HepG2 (cell line): ENCODE measurements around the gene ANG. TPM values are rescaled to one million over a fixed set of nuclear protein-coding genes. Genes with fewer than 3 reads are reported as not detected.

Experiments used
- ATF1 ChIP-seq: IDR thresholded peaks from 2 replicates; pipeline ENCODE4 v1.6.1; 2016; ENCODE audit warnings: mild to moderate bottlenecking, control low read depth
- E2F2 ChIP-seq: sonication (generic); formaldehyde crosslinking; IDR thresholded peaks from 2 replicates; pipeline ENCODE4 v1.4.0; 2020; ENCODE audit warnings: missing genetic modification reagents, borderline replicate concordance
- FOSL2 ChIP-seq: sonication (generic); formaldehyde crosslinking; IDR thresholded peaks from 2 replicates; pipeline ENCODE4 v1.4.0; 2020; ENCODE audit warnings: missing genetic modification reagents
- FOXA3 ChIP-seq: IDR thresholded peaks from 2 replicates; pipeline ENCODE4 v1.6.1; 2016; ENCODE audit warnings: missing genetic modification reagents, missing compliant biosample characterization
- FOXP4 ChIP-seq: sonication (generic); formaldehyde crosslinking; IDR thresholded peaks from 2 replicates; pipeline ENCODE4 v1.4.0; 2020; ENCODE audit warnings: missing genetic modification reagents
- HBP1 ChIP-seq: IDR thresholded peaks from 2 replicates; pipeline ENCODE4 v1.6.1; 2016; ENCODE audit warnings: low read depth, control low read depth
- HNRNPH1 ChIP-seq: fragments of 200-400 bp; formaldehyde crosslinking; optimal IDR thresholded peaks from 2 replicates; pipeline ENCODE3; 2017; ENCODE audit warnings: mild to moderate bottlenecking, low read depth, low read length
- HOXA7 ChIP-seq: sonication (generic); formaldehyde crosslinking; IDR thresholded peaks from 2 replicates; pipeline ENCODE4 v1.8.1; 2022; ENCODE audit warnings: mild to moderate bottlenecking, missing genetic modification reagents, moderate library complexity
- KMT2A ChIP-seq: sonication (generic); formaldehyde crosslinking; IDR thresholded peaks from 2 replicates; pipeline ENCODE4 v1.4.0; 2020; ENCODE audit warnings: missing genetic modification reagents
- MXI1 ChIP-seq: IDR thresholded peaks from 3 replicates; pipeline ENCODE4 v1.6.1; 2012; ENCODE audit warnings: low read depth, low read length, inconsistent platforms, borderline replicate concordance
- ONECUT2 ChIP-seq: sonication (generic); formaldehyde crosslinking; IDR thresholded peaks from 2 replicates; pipeline ENCODE4 v1.4.0; 2020; ENCODE audit warnings: missing genetic modification reagents
- RARG ChIP-seq: sonication (generic); formaldehyde crosslinking; IDR thresholded peaks from 2 replicates; pipeline ENCODE4 v1.4.0; 2020; ENCODE audit warnings: low read depth, mild to moderate bottlenecking, missing genetic modification reagents
- SMARCC2 ChIP-seq: fragments of 450-650 bp; IDR thresholded peaks from 2 replicates; pipeline ENCODE4 v1.6.1; 2017; ENCODE audit warnings: antibody characterized with exemption, mild to moderate bottlenecking
- SP1 ChIP-seq, 2 experiments: fragments of 450-650 bp in 1 of 2; sonication (generic) in 1 of 2; formaldehyde crosslinking in 1 of 2; IDR thresholded peaks; 2 replicates each; pipeline versions ENCODE4 v1.4.0 to v1.6.1; 2016 to 2020; ENCODE audit warnings: missing genetic modification reagents in 1 of 2
- TBX2 ChIP-seq: sonication (generic); formaldehyde crosslinking; IDR thresholded peaks from 2 replicates; pipeline ENCODE4 v1.5.0; 2020; ENCODE audit warnings: missing genetic modification reagents, mild to moderate bottlenecking, borderline replicate concordance
- THYN1 ChIP-seq: sonication (generic); formaldehyde crosslinking; IDR thresholded peaks from 2 replicates; pipeline ENCODE4 v1.8.1; 2023; ENCODE audit warnings: low read depth, mild to moderate bottlenecking, moderate library complexity, missing genetic modification reagents, borderline replicate concordance
- ZNF232 ChIP-seq: sonication (generic); formaldehyde crosslinking; IDR thresholded peaks from 2 replicates; pipeline ENCODE4 v1.4.0; 2020; ENCODE audit warnings: missing genetic modification reagents, borderline replicate concordance
- ZNF276 ChIP-seq: sonication (generic); formaldehyde crosslinking; IDR thresholded peaks from 2 replicates; pipeline ENCODE4 v1.4.0; 2020; ENCODE audit warnings: mild to moderate bottlenecking, low read depth, missing genetic modification reagents
- ZNF460 ChIP-seq: sonication (generic); formaldehyde crosslinking; IDR thresholded peaks from 2 replicates; pipeline ENCODE4 v1.5.1; 2020; ENCODE audit warnings: missing genetic modification reagents, mild to moderate bottlenecking, borderline replicate concordance
- ZNF564 ChIP-seq: sonication (generic); formaldehyde crosslinking; IDR thresholded peaks from 2 replicates; pipeline ENCODE4 v1.8.1; 2023; ENCODE audit warnings: mild to moderate bottlenecking, missing genetic modification reagents
- ZNF710 ChIP-seq: sonication (generic); formaldehyde crosslinking; IDR thresholded peaks from 2 replicates; pipeline ENCODE4 v1.5.0; 2020; ENCODE audit warnings: mild to moderate bottlenecking, missing genetic modification reagents, borderline replicate concordance
- polyA plus RNA-seq, 8 experiments: library from polyadenylated mRNA; depleted of rRNA in 3 of 8; stranded (reverse) in 7 of 8; unstranded in 1 of 8; fragments of >200 nt; fragmentation: Illumina TruSeq in 4 of 8; extraction: Trizol in 4 of 8; gene quantifications; 2 replicates each; pipeline versions ENCODE4 v1.2.1 to v1.2.3, GENCODE V29; 2011 to 2016; ENCODE audit warnings: low read depth in 4 of 8, missing spikeins in 1 of 8, mixed read lengths in 1 of 8; ENCODE audit not compliant: insufficient read depth in 1 of 8
- total RNA-seq, 5 experiments: library from RNA; depleted of rRNA; stranded (reverse); fragments of >200 nt; fragmentation: Illumina TruSeq; extraction: Trizol; gene quantifications; 2 replicates each; pipeline ENCODE4 v1.2.3, GENCODE V29; 2016; ENCODE audit warnings: low read depth in 1 of 5

Gene ANG
- total and polyA plus RNA-seq, 2 of the 13 experiments (the other 11 are each of a cell fraction or from before 2014, with no cell fraction given), result 83.6 to 401 TPM

GRCh38 chr14:20686386-20687143, 2.0 kb upstream of the ANG start (continued):
- TF ChIP-seq HBP1 (CRISPR knock-in tag) (peak; percentile 60; the same call in 1 of the 2 replicates), SMARCC2 (0 out of 2 replicates have a peak, but pooled peaks have one; percentile 5), FOXP4 (peak; percentile 94), SP1 (IDR thresholded peaks at IDR 0.05) (no peak), SP1 (CRISPR knock-in tag; IDR thresholded peaks at IDR 0.05) (no peak), RARG (CRISPR knock-in tag) (no peak), TBX2 (CRISPR knock-in tag) (peak; percentile 76), ATF1 (peak; percentile 64; the same call in 1 of the 2 replicates), E2F2 (no peak), HNRNPH1 (no peak), ZNF276 (CRISPR knock-in tag) (no peak), ZNF564 (CRISPR knock-in tag) (no peak), THYN1 (CRISPR knock-in tag) (no peak), ZNF710 (CRISPR knock-in tag) (peak; percentile 99), ZNF460 (no peak), FOSL2 (CRISPR knock-in tag) (peak; percentile 84), FOXA3 (peak; percentile 96), ZNF232 (CRISPR knock-in tag) (peak; percentile 72; the same call in 1 of the 2 replicates), HOXA7 (CRISPR knock-in tag) (no peak), MXI1 (peak; percentile 94; the same call in 2 of the 3 replicates), ONECUT2 (CRISPR knock-in tag) (peak; percentile 52; the same call in 1 of the 2 replicates), KMT2A (CRISPR knock-in tag) (no peak; the same call in 1 of the 2 replicates)
